Vagina (tissue), 2 donors: ENCODE results near the gene SYF2.

Source experiments
- POLR2A ChIP-seq, 2 donors: fragments of 450-650 bp; IDR thresholded peaks; one replicate each; pipeline ENCODE4 v1.6.1; 2017; ENCODE audit warnings: antibody characterized with exemption in 2 of 2, mild to moderate bottlenecking in 2 of 2, moderate library complexity in 2 of 2
- POLR2AphosphoS5 ChIP-seq, 2 donors: sonication (generic); formaldehyde crosslinking; IDR thresholded peaks; one replicate each; pipeline ENCODE4 v1.9.0; 2017; ENCODE audit warnings: antibody characterized with exemption in 2 of 2, mild to moderate bottlenecking in 2 of 2, low read depth in 1 of 2; ENCODE audit not compliant: insufficient read depth in 1 of 2

- TF ChIP-seq POLR2A (IDR thresholded peaks at IDR 0.05) (no peak), POLR2AphosphoS5 (IDR thresholded peaks at IDR 0.05; ENCODE audit: insufficient read depth in 1 of 2, low read depth in 1 of 2) (no peak)
These were observed 12.5 kb downstream of the SYF2 start for GRCh38 chr1:25219661-25220251.
